NCI-H345 treated with DMSO at 0.1 percent for 48 hours (cell line): Measurements from ENCODE around the gene NACC2.
"Not testable (repeated sequence)": the region's sequence is repeated elsewhere in the genome, so short reads cannot be mapped to it uniquely, and the experiment has no call there.

Source experiments
- DNase-seq: peaks from one replicate; lab custom pipeline; 2025; ENCODE audit not compliant: unreplicated experiment; lab: John Stamatoyannopoulos, UW

The NACC2 gene

GRCh38 chr9:136026943-136027289 lies 68.2 kb downstream of the NACC2 start:
- DNase-seq, result not testable (repeated sequence)

GRCh38 chr9:136026266-136026942 lies 68.7 kb downstream of the NACC2 start:
- no peak for DNase-seq

- DNase-seq, result no peak
Measured at GRCh38 chr9:136025481-136025880, 69.6 kb downstream of the NACC2 start.

GRCh38 chr9:136024696-136025316 lies 70.3 kb downstream of the NACC2 start:
- no peak for DNase-seq

- DNase-seq, result no peak
Measured at GRCh38 chr9:136024286-136024685, 70.8 kb downstream of the NACC2 start.

- DNase-seq, result no peak
Measured at GRCh38 chr9:136023410-136024225, 71.5 kb downstream of the NACC2 start.

- DNase-seq, result no peak
Measured at GRCh38 chr9:136022731-136023409, 72.2 kb downstream of the NACC2 start.

GRCh38 chr9:136021872-136022681 lies 73.0 kb downstream of the NACC2 start:
- DNase-seq, result no peak

- no peak for DNase-seq
Measured at GRCh38 chr9:136021171-136021871, 73.8 kb downstream of the NACC2 start.

- no peak for DNase-seq
Measured at GRCh38 chr9:136020671-136021070, 74.4 kb downstream of the NACC2 start.

GRCh38 chr9:136020206-136020605 lies 74.9 kb downstream of the NACC2 start:
- DNase-seq, result no peak

GRCh38 chr9:136019681-136020060 lies 75.4 kb downstream of the NACC2 start:
- DNase-seq, result no peak

- DNase-seq, result no peak
Measured at GRCh38 chr9:136019041-136019680, 75.9 kb downstream of the NACC2 start.

- no peak for DNase-seq
Measured at GRCh38 chr9:136018257-136019031, 76.6 kb downstream of the NACC2 start.

- DNase-seq, result no peak
Measured at GRCh38 chr9:136017289-136018190, 77.5 kb downstream of the NACC2 start.

- DNase-seq, result no peak
Measured at GRCh38 chr9:136016572-136017288, 78.4 kb downstream of the NACC2 start.
